K562 (cell line): Measurements from ENCODE around the gene C6orf47. TPM values are rescaled to one million over a fixed set of nuclear protein-coding genes. Genes with fewer than 3 reads are reported as not detected.
A peak's percentile ranks its signal among the peaks of the same experiment; 100 is the strongest.

Experiments used
- ATAC-seq: fragments of 200-7000 bp; cut with Tn5 transposase; 3 replicates; pipeline ENCODE4 v1.9.1; 2020; ENCODE audit warnings: moderate library complexity
- BruUV-seq: library from RNA; stranded (reverse); fragments of 400-500 nt; replicated peaks from 2 replicates; lab custom pipeline; 2021; lab: Mats Ljungman, UMichigan
- CTCF ChIA-PET: fragments of 300-600 bp; formaldehyde crosslinking; extraction: SDS; loops from one replicate; lab custom pipeline; 2021; ENCODE audit warnings: low intra/inter-chr PET ratio; lab: Yijun Ruan, JAX
- POLR2A ChIA-PET: fragments of 300-600, 350-650 bp; sonication (Branson Sonifier 250); formaldehyde crosslinking; extraction: SDS; loops from one replicate; lab custom pipeline; 2021; ENCODE audit warnings: antibody characterized with exemption, inconsistent platforms; lab: Yijun Ruan, JAX
- DNase-seq, 4 experiments: peaks; one replicate each; pipeline versions ENCODE4 v3.0.0 to v3.0.0-alpha.2; 2011 to 2018; ENCODE audit warnings: low spot score in 3 of 4, mixed read lengths in 3 of 4; ENCODE audit errors: extremely low read depth in 1 of 4
- FAIRE-seq: peaks from 2 replicates; lab custom pipeline; 2011; peaks lifted over from hg19 to GRCh38; lab: Jason Lieb, UNC
- H2AFZ ChIP-seq: 2 replicates; pipeline ENCODE4 v1.6.0; 2011; ENCODE audit warnings: low read depth, low read length, control low read depth, inconsistent platforms
- H3K27ac ChIP-seq: fragments of 200-600 bp; 3 replicates; pipeline ENCODE4 v1.8.0; 2011; ENCODE audit warnings: low read depth, mild to moderate bottlenecking, control low read depth, inconsistent platforms, low read length, moderate library complexity, mixed read lengths; ENCODE audit errors: extremely low read depth
- H3K27me3 ChIP-seq, 2 experiments: fragments of 300-600 bp in 1 of 2; 2 replicates in 1 of 2; 3 replicates in 1 of 2; pipeline versions ENCODE4 v1.6.0 to v1.8.0; 2011; ENCODE audit warnings: inconsistent platforms in 2 of 2, low read length in 2 of 2, mild to moderate bottlenecking in 1 of 2, mixed read lengths in 1 of 2, moderate library complexity in 1 of 2; ENCODE audit not compliant: control insufficient read depth in 2 of 2, insufficient read depth in 2 of 2
- H3K36me3 ChIP-seq: fragments of 300-600 bp; 3 replicates; pipeline ENCODE4 v1.8.0; 2011; ENCODE audit warnings: mild to moderate bottlenecking, low read length, inconsistent platforms; ENCODE audit not compliant: control insufficient read depth, insufficient read depth
- H3K4me1 ChIP-seq, 2 experiments: fragments of 200-600 bp in 1 of 2; replicated peaks in 1 of 2; 2 replicates in 1 of 2; 3 replicates in 1 of 2; pipeline versions ENCODE4 v1.5.1 to v1.8.0; 2011; ENCODE audit warnings: inconsistent platforms in 2 of 2, low read length in 2 of 2, mild to moderate bottlenecking in 1 of 2, mixed read lengths in 1 of 2, moderate library complexity in 1 of 2; ENCODE audit not compliant: control insufficient read depth in 2 of 2, insufficient read depth in 2 of 2
- H3K4me2 ChIP-seq: 2 replicates; pipeline ENCODE4 v1.6.1; 2011; ENCODE audit warnings: low read length, control low read depth, inconsistent platforms, mixed read lengths; ENCODE audit not compliant: insufficient read depth
- H3K4me3 ChIP-seq: fragments of 200-600 bp; sonication (generic), shearing (Covaris generic); 2 replicates; pipeline ENCODE4 v1.5.1; 2016; ENCODE audit warnings: control low read depth, inconsistent platforms
- H3K79me2 ChIP-seq: fragments of 200-600 bp; 3 replicates; pipeline ENCODE4 v1.8.0; 2011; ENCODE audit warnings: low read length, inconsistent platforms; ENCODE audit not compliant: control insufficient read depth, insufficient read depth
- H3K9ac ChIP-seq, 2 experiments: 2 replicates each; pipeline versions ENCODE4 v1.6.0 to v1.6.1; 2011; ENCODE audit warnings: low read depth in 2 of 2, low read length in 2 of 2, control low read depth in 1 of 2, inconsistent platforms in 1 of 2, mild to moderate bottlenecking in 1 of 2, mixed read lengths in 1 of 2; ENCODE audit not compliant: insufficient read depth in 1 of 2
- H3K9me1 ChIP-seq: one replicate; pipeline ENCODE4 v1.6.0; 2011; ENCODE audit warnings: inconsistent platforms, mild to moderate bottlenecking, low read length, moderate library complexity; ENCODE audit not compliant: control insufficient read depth, insufficient read depth
- H3K9me3 ChIP-seq: replicated peaks from 2 replicates; pipeline ENCODE4 v1.5.1; 2011; ENCODE audit warnings: low read depth, low read length, inconsistent platforms; ENCODE audit not compliant: control insufficient read depth, insufficient read depth
- H4K20me1 ChIP-seq: replicated peaks from 2 replicates; pipeline ENCODE4 v1.6.1; 2011; ENCODE audit warnings: low read length, inconsistent platforms, mixed read lengths; ENCODE audit not compliant: control insufficient read depth, insufficient read depth
- AFF4 ChIP-seq: sonication (generic); formaldehyde crosslinking; IDR thresholded peaks from 2 replicates; pipeline ENCODE4 v1.8.0; 2023; ENCODE audit warnings: mild to moderate bottlenecking, missing genetic modification reagents
- BCOR ChIP-seq: fragments of 450-650 bp; IDR thresholded peaks from 2 replicates; pipeline ENCODE4 v1.6.1; 2016
- CTCF ChIP-seq, 3 experiments: IDR thresholded peaks in 2 of 3; conservative IDR thresholded peaks in 1 of 3; 2 replicates each; pipeline ENCODE4 v1.5.1; 2011 to 2012; ENCODE audit warnings: low read length in 3 of 3, mild to moderate bottlenecking in 3 of 3, control low read depth in 2 of 3, improper control_type of control experiment in 1 of 3, inconsistent platforms in 1 of 3, low read depth in 1 of 3, mixed read lengths in 1 of 3, moderate library complexity in 1 of 3; ENCODE audit not compliant: insufficient read depth in 2 of 3
- E4F1 ChIP-seq: fragments of 250-450 bp; sonication (Bioruptor Pico); IDR thresholded peaks from 2 replicates; pipeline ENCODE4 v1.5.0; 2021; ENCODE audit warnings: mild to moderate bottlenecking, borderline replicate concordance
- FOXJ2 ChIP-seq: fragments of 200-800 bp; sonication (Bioruptor generic); IDR thresholded peaks from 2 replicates; pipeline ENCODE4 v1.6.1; 2016; ENCODE audit warnings: missing genetic modification characterization, missing compliant biosample characterization
- HCFC1 ChIP-seq: IDR thresholded peaks from 2 replicates; pipeline ENCODE4 v1.6.1; 2012; ENCODE audit warnings: low read depth, low read length, improper control_type of control experiment
- HDGF ChIP-seq: fragments of 450-650 bp; IDR thresholded peaks from 2 replicates; pipeline ENCODE4 v1.6.1; 2016
- HSF4 ChIP-seq: fragments of 250-450 bp; sonication (Bioruptor Pico); IDR thresholded peaks from 2 replicates; pipeline ENCODE4 v2.1.2; 2022; ENCODE audit warnings: mild to moderate bottlenecking, moderate library complexity, borderline replicate concordance
- MAFF ChIP-seq: IDR thresholded peaks from 2 replicates; pipeline ENCODE4 v1.6.1; 2012; ENCODE audit warnings: low read length, improper control_type of control experiment
- PREB ChIP-seq: sonication (generic); formaldehyde crosslinking; IDR thresholded peaks from 2 replicates; pipeline ENCODE4 v1.8.1; 2023; ENCODE audit warnings: mild to moderate bottlenecking, missing genetic modification reagents
- PTTG1 ChIP-seq: fragments of 450-650 bp; IDR thresholded peaks from 2 replicates; pipeline ENCODE4 v1.6.1; 2016; ENCODE audit warnings: low read depth, mild to moderate bottlenecking, missing genetic modification characterization, missing compliant biosample characterization
- RBM25 ChIP-seq: fragments of 200-400 bp; formaldehyde crosslinking; IDR thresholded peaks from 2 replicates; pipeline ENCODE4 v1.6.1; 2018; ENCODE audit warnings: low read length, low read depth, moderate library complexity; ENCODE audit not compliant: severe bottlenecking
- WGBS: fragments of 100-300 bp; shearing (Covaris generic); methylation state at CpG from one replicate; pipeline ENCODE4 v1.1.6; 2016; ENCODE audit warnings: low coverage, mixed read lengths; ENCODE audit not compliant: insufficient coverage; ENCODE audit errors: missing lambda C conversion rate; 5-methylcytosine and 5-hydroxymethylcytosine counted together
- in situ Hi-C: fragments of 300-500 bp; cut with MboI; formaldehyde crosslinking; loops from 4 replicates; pipeline ENCODE4 v1.15.0; 2018; ENCODE audit warnings: inconsistent platforms, mixed read lengths
- intact Hi-C: fragments of 100-400 bp; cut with micrococcal nuclease; formaldehyde crosslinking; loops from 2 replicates; pipeline ENCODE4 v1.14.2; 2022
- polyA plus RNA-seq, 8 experiments: library from polyadenylated mRNA; depleted of rRNA in 4 of 8; stranded (reverse) in 5 of 8; unstranded in 3 of 8; fragments of >200 nt; fragmentation: Nextera tagmentation in 2 of 8; fragmentation: Illumina TruSeq in 1 of 8; extraction: Ambion mirVana in 2 of 8; extraction: Trizol in 1 of 8; gene quantifications; 2 replicates each; pipeline versions ENCODE4 v1.2.1 to v1.2.3, GENCODE V29; 2011 to 2014; ENCODE audit warnings: inconsistent platforms in 1 of 8, missing spikeins in 1 of 8
- total RNA-seq, 7 experiments: library from RNA; depleted of rRNA in 6 of 7; stranded (reverse); fragments of >200 nt in 6 of 7; fragmentation: Illumina TruSeq in 2 of 7; extraction: Trizol in 2 of 7; gene quantifications; 2 replicates each; pipeline versions ENCODE4 v1.2.1 to v1.2.3, GENCODE V29; 2011 to 2021; ENCODE audit warnings: low replicate concordance in 1 of 7

The C6orf47 gene
- total and polyA plus RNA-seq, 9 of the 15 experiments (the other 6 are each of a cell fraction or from before 2014, with no cell fraction given), result 0.14 to 43.8 (median 27.0) TPM

- H4K20me1 ChIP-seq, result no peaks in the 10 kb centered on the region
- DNase-seq (no peak), FAIRE-seq (no peak), ATAC-seq (no peak)
- peak overlapping the region; percentile 13; the same call in 1 of the 2 replicates for H3K4me3 ChIP-seq
- no TSS peak for BruUV-seq
- H2AFZ ChIP-seq, result 0 out of 2 replicates have a peak overlapping the region, but pooled peaks have one; percentile 14
- peaks cover 63 to 65% of the 10 kb centered on the region in 2 experiments for H3K4me1 ChIP-seq
- no peaks in the 10 kb centered on the region; the same call in 2 of the 3 replicates for H3K79me2 ChIP-seq
- 31% methylated on average over 6 of the region's 6 CpGs for WGBS
- peak overlapping the region; percentile 88 for H3K27ac ChIP-seq
- peak overlapping the region; percentile 68 to 86; a peak in 3 of 4 replicates for H3K9ac ChIP-seq
- no peaks in the 10 kb centered on the region for H3K9me1 ChIP-seq
- peaks cover 91% of the 10 kb centered on the region for H3K36me3 ChIP-seq
- peak overlapping the region; percentile 82 for H3K4me2 ChIP-seq
- intact Hi-C loops, result loop anchor here (2.0 kb wide), 2 partner anchors 44 to 140 kb away; no protein-coding TSS in a partner anchor
- ChIA-PET POLR2A (interaction anchor here (0.6 to 7.1 kb wide), 44 partner anchors 12 to 498 kb away, joined by 3 to 158 read pairs (median 6); partner anchors contain the start of genes ABHD16A, APOM, BAG6 and C6orf47), CTCF (no interaction called here)
- H3K9me3 ChIP-seq, result no peaks in the 10 kb centered on the region
- H3K27me3 ChIP-seq, result no peaks in the 10 kb centered on the region
- in situ Hi-C loops, result no loop called here
- TF ChIP-seq FOXJ2 (0 out of 2 replicates have a peak, but pooled peaks have one; percentile 59), HCFC1 (no peak), BCOR (peak; percentile 48), AFF4 (CRISPR knock-in tag) (0 out of 2 replicates have a peak, but pooled peaks have one; percentile 55), MAFF (no peak), HDGF (peak; percentile 14; the same call in 1 of the 2 replicates), HSF4 (CRISPR knock-in tag) (peak; percentile 85; the same call in 1 of the 2 replicates), CTCF (IDR thresholded peaks at IDR 0.05 in 2 of 3, conservative IDR thresholded peaks at IDR 0.05 in 1 of 3; ENCODE audit: insufficient read depth in 2 of 3, low read depth in 1 of 3, low read length in 3 of 3) (0 out of 6 replicates have a peak, but pooled peaks of 1 of the 3 experiments have one; percentile 9), PREB (CRISPR knock-in tag) (0 out of 2 replicates have a peak, but pooled peaks have one; percentile 17), PTTG1 (tag) (0 out of 2 replicates have a peak, but pooled peaks have one; percentile 46), E4F1 (CRISPR knock-in tag) (no peak), RBM25 (peak; percentile 83)
Measured at GRCh38 chr6:31691078-31691463, 30.5 kb upstream of the C6orf47 start.
